AG10803 (cell line): ENCODE results near the gene NAXD.
A peak's percentile ranks its signal among the peaks of the same experiment; 100 is the strongest.
"Not testable (repeated sequence)": the region's sequence is repeated elsewhere in the genome, so short reads cannot be mapped to it uniquely, and the experiment has no call there.

Experiments
- DNase-seq: peaks from one replicate; pipeline ENCODE4 v3.0.0; 2010; ENCODE audit warnings: low read depth
- H3K4me3 ChIP-seq: 2 replicates; pipeline ENCODE4 v1.5.1; 2011; ENCODE audit warnings: mild to moderate bottlenecking, low read length, control low read depth
- TF ChIP-seq, protein P1 (sequence below): conservative IDR thresholded peaks from 2 replicates; pipeline ENCODE4 v1.5.1; 2011; ENCODE audit warnings: mild to moderate bottlenecking, low read length, control low read depth, inconsistent platforms

Gene NAXD

DNA sequence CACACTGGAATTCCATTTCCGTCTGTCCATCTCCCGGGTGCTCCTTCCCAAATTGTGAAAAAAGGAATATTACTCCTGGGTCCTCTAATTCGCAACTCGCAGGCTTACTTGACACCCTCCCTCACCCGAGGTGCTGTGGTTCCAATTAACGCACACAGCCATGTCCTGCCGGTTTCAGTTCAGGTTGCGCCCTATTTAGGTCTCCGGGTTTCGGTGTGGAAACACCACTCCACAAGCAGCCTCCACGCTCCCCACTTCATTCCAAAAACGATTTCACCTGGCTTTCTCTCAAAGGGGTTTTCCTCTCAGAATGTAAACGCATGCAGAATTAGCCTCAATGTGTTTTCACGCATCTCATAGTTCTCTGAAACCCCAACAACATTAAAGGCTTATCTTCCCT, 37.9 kb downstream of the NAXD start:
- DNase-seq = no peak
- TF ChIP-seq, protein P1, sequence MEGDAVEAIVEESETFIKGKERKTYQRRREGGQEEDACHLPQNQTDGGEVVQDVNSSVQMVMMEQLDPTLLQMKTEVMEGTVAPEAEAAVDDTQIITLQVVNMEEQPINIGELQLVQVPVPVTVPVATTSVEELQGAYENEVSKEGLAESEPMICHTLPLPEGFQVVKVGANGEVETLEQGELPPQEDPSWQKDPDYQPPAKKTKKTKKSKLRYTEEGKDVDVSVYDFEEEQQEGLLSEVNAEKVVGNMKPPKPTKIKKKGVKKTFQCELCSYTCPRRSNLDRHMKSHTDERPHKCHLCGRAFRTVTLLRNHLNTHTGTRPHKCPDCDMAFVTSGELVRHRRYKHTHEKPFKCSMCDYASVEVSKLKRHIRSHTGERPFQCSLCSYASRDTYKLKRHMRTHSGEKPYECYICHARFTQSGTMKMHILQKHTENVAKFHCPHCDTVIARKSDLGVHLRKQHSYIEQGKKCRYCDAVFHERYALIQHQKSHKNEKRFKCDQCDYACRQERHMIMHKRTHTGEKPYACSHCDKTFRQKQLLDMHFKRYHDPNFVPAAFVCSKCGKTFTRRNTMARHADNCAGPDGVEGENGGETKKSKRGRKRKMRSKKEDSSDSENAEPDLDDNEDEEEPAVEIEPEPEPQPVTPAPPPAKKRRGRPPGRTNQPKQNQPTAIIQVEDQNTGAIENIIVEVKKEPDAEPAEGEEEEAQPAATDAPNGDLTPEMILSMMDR = no peak

DNA sequence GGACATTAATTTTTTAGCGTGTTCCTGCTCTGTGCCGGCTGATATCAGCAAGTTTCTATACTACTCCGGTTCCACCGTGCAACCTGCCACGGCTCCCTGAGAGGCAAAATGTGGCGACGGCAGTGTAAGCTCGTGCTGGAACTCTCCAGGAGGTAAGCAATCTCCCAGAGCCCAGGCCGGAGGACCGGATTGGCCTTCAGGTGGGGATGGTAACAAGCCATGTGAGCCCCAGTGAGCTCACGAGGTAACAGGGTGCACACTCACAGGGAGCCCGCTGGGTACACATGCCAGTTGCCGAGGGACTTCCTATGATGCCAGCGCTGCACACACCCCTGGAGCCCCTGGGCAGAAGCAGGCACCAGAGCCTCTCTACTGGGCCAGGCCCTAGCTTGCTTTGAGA, 38.5 kb downstream of the NAXD start:
- no peak for DNase-seq
- TF ChIP-seq, protein P1 = no peak
- H3K4me3 ChIP-seq = no peak overlapping the region

More for the DNA sequence above, 37.9 kb downstream of the NAXD start:
- no peak overlapping the region for H3K4me3 ChIP-seq

DNA sequence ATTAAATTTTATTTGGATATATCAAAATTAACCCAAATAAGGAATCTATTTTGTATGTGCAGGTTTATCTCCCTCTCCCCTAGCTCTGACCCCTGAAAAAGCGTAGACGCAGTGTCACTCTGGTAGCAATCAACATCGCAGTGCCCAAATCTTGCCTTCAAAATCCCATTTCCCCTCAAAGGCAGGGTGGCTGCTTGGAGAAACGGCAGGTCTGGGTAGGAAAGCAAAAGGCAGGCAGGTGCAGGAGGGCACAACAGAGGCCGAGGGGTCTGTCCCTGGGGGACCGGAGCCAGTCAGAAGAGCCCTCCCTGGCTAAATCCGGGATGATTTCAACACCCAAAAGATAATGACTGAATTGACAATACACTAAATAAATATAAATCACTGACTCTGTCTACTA, 41.9 kb downstream of the NAXD start:
- TF ChIP-seq, protein P1 = no peak
- no peak overlapping the region for H3K4me3 ChIP-seq
- DNase-seq = no peak

DNA sequence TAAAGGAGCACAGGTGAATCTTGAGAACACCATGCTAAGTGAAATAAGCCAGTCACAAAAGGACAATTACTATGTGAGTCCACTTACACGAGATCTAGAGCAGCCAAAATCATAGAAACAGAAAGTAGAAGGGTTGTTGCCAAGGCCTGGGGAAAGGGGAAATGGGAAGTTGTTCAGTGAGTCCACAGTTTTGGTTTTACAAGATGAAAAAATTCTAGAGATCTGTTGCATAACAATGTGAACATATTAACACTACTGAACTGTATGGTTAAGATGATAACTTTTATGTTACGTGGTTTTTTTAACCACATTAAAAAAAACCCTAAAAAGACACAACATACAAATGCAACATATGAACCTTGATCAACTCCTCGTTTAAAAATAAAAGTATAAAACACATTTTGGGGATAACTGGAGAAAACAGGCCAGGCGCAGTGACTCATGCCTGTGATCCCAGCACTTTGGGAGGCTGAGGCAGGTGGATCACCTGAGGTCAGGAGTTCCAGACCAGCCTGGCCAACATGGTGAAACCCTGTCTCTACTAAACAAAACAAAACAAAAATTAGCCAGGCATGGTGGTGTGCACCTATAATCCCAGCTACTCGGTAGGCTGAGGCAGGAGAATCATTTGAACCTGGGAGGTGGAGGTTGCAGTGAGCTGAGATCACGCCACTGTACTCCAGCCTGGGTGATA, 43.0 kb downstream of the NAXD start:
- not testable (repeated sequence) for H3K4me3 ChIP-seq, DNase-seq

DNA sequence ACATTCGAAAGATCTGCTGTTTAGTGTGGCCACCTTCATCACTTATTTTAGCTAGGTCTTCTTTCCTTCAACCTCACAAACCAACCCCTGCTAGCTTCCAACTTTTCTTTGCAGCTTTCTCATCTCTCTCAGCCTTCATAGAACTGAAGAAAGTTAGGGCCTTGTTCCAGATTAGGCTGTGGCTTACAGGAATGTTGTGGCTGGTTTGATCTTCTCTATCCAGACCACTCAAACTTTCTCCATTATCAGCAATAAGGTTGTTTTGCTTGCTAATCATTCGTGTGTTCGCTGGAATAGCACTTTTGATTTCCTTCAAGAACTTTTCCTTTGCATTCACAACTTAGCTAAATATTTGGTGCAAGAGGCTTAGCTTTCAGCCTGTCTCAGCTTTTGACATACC, 45.9 kb downstream of the NAXD start:
- TF ChIP-seq, protein P1 = no peak
- no peak for DNase-seq
- H3K4me3 ChIP-seq = no peak overlapping the region

DNA sequence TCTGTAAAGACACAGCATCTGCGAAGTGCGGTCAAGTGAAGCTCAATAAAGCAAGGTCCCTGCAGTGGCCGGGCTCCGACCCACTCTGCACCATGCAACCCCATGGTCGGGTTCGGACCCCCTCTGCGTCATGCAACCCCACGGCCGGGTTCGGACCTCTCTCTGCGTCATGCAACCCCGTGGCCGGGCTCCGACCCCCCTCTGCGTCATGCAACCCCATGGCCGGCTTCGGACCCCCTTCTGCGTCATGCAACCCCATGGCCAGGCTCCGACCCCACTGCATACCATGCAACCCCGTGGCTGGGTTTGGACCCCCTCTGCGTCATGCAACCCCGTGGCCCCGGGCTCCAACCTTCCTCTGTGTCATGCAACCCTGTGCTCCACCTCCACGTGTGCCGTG, 46.7 kb downstream of the NAXD start:
- no peak for DNase-seq
- no peak overlapping the region for H3K4me3 ChIP-seq
- TF ChIP-seq, protein P1 = no peak

DNA sequence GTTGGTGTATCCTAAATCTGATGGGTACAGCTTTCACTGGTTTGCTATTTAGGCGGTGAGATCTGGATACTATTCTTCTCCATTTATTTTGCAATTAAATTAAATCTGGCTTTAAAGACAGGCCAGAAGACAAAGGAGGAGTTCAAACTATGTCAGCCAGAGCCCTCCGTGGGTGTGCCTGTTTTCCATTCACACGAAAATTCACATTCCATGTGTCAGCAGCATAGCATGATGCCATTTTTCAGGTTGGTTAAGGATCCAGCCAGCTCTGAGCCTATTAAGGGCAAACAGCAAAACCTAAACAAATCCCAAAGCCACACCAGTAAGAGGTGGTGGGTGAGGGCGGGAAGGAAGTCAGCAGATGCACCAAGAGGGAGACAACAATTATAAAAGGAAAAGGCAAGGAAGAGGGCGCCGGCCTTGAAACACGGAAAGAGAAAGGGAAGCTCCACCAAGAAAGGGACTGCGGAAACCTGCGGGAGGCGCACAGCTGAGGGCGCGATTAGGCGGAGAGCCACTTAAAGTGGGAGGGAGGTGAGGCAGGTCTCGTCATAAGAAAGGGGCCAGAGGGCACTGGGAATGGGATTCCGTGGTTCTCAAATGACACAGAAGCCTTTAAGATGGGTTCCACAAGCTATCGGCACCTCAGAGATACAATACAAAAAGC, 47.6 kb downstream of the NAXD start:
- H3K4me3 ChIP-seq = no peak overlapping the region
- DNase-seq = peak; percentile 18
- TF ChIP-seq, protein P1 = no peak
